HepG2 (cell line): Measurements from ENCODE around the gene TMEM184B. TPM values are rescaled to one million over a fixed set of nuclear protein-coding genes. Genes with fewer than 3 reads are reported as not detected.

Source experiments
- CHCHD3 ChIP-seq: sonication (generic); formaldehyde crosslinking; IDR thresholded peaks from 2 replicates; pipeline ENCODE4 v1.8.0; 2022; ENCODE audit warnings: mild to moderate bottlenecking, missing genetic modification reagents, moderate library complexity
- EHMT2 ChIP-seq: fragments of 200-600 bp; sonication (generic); IDR thresholded peaks from 2 replicates; pipeline ENCODE4 v1.7.0; 2017; ENCODE audit warnings: antibody characterized with exemption, low read depth, low read length, borderline replicate concordance
- GABPA ChIP-seq, 2 experiments: IDR thresholded peaks; 2 replicates each; pipeline ENCODE4 v1.6.1; 2011 to 2016; ENCODE audit warnings: low read depth in 2 of 2, low read length in 1 of 2, missing biosample characterization in 1 of 2, missing genetic modification characterization in 1 of 2
- KLF16 ChIP-seq, 2 experiments: sonication (generic) in 1 of 2; formaldehyde crosslinking in 1 of 2; IDR thresholded peaks; 2 replicates each; pipeline versions ENCODE4 v1.6.1 to v1.8.0; 2016 to 2023; ENCODE audit warnings: missing genetic modification reagents in 2 of 2, missing compliant biosample characterization in 1 of 2
- NCOA2 ChIP-seq: sonication (generic); formaldehyde crosslinking; IDR thresholded peaks from 2 replicates; pipeline ENCODE4 v1.8.0; 2022; ENCODE audit warnings: inconsistent platforms
- SYNCRIP ChIP-seq: fragments of 200-400 bp; formaldehyde crosslinking; IDR thresholded peaks from 2 replicates; pipeline ENCODE4 v1.6.1; 2018; ENCODE audit warnings: mild to moderate bottlenecking, low read depth, low read length; ENCODE audit not compliant: insufficient read depth
- TEAD2 ChIP-seq: sonication (generic); formaldehyde crosslinking; IDR thresholded peaks from 2 replicates; pipeline ENCODE4 v1.9.0; 2021; ENCODE audit warnings: missing genetic modification reagents
- ZEB1 ChIP-seq: IDR thresholded peaks from 2 replicates; pipeline ENCODE4 v1.6.1; 2012; ENCODE audit warnings: mild to moderate bottlenecking, low read depth, inconsistent platforms; ENCODE audit not compliant: insufficient replicate concordance
- ZMYM2 ChIP-seq: sonication (generic); formaldehyde crosslinking; IDR thresholded peaks from 2 replicates; pipeline ENCODE4 v1.8.0; 2022; ENCODE audit warnings: mild to moderate bottlenecking, missing genetic modification reagents
- ZNF335 ChIP-seq: sonication (generic); formaldehyde crosslinking; IDR thresholded peaks from 2 replicates; pipeline ENCODE4 v1.4.0; 2020; ENCODE audit warnings: missing genetic modification reagents
- ZNF773 ChIP-seq: sonication (generic); formaldehyde crosslinking; IDR thresholded peaks from 2 replicates; pipeline ENCODE4 v1.4.0; 2020; ENCODE audit warnings: missing genetic modification reagents, borderline replicate concordance
- ZNF883 ChIP-seq: sonication (generic); formaldehyde crosslinking; IDR thresholded peaks from 2 replicates; pipeline ENCODE4 v1.5.1; 2020; ENCODE audit warnings: mild to moderate bottlenecking, missing genetic modification reagents; ENCODE audit errors: not compliant biosample characterization
- polyA plus RNA-seq, 8 experiments: library from polyadenylated mRNA; depleted of rRNA in 3 of 8; stranded (reverse) in 7 of 8; unstranded in 1 of 8; fragments of >200 nt; fragmentation: Illumina TruSeq in 4 of 8; extraction: Trizol in 4 of 8; gene quantifications; 2 replicates each; pipeline versions ENCODE4 v1.2.1 to v1.2.3, GENCODE V29; 2011 to 2016; ENCODE audit warnings: low read depth in 4 of 8, missing spikeins in 1 of 8, mixed read lengths in 1 of 8; ENCODE audit not compliant: insufficient read depth in 1 of 8
- total RNA-seq, 5 experiments: library from RNA; depleted of rRNA; stranded (reverse); fragments of >200 nt; fragmentation: Illumina TruSeq; extraction: Trizol; gene quantifications; 2 replicates each; pipeline ENCODE4 v1.2.3, GENCODE V29; 2016; ENCODE audit warnings: low read depth in 1 of 5
- TF ChIP-seq, protein P1 (sequence below), 2 experiments: IDR thresholded peaks; 2 replicates each; pipeline ENCODE4 v1.6.1; 2011 to 2012; ENCODE audit warnings: low read length in 2 of 2, borderline replicate concordance in 1 of 2, low read depth in 1 of 2, mild to moderate bottlenecking in 1 of 2, moderate library complexity in 1 of 2
- TF ChIP-seq, protein P2 (sequence below): sonication (generic); formaldehyde crosslinking; IDR thresholded peaks from 2 replicates; pipeline ENCODE4 v1.8.1; 2023; ENCODE audit warnings: missing genetic modification reagents, mild to moderate bottlenecking, borderline replicate concordance
- TF ChIP-seq, protein P3 (sequence below): IDR thresholded peaks from 2 replicates; pipeline ENCODE4 v1.6.1; 2018; ENCODE audit warnings: missing genetic modification reagents, mild to moderate bottlenecking, missing compliant biosample characterization
- TF ChIP-seq, protein P4 (sequence below): sonication (generic); formaldehyde crosslinking; IDR thresholded peaks from 2 replicates; pipeline ENCODE4 v1.9.0; 2021; ENCODE audit warnings: missing genetic modification reagents, borderline replicate concordance
- TF ChIP-seq, protein P5 (sequence below): sonication (generic); formaldehyde crosslinking; IDR thresholded peaks from 2 replicates; pipeline ENCODE4 v1.4.0; 2020; ENCODE audit warnings: mild to moderate bottlenecking, missing genetic modification reagents

TMEM184B gene
- total and polyA plus RNA-seq, 2 of the 13 experiments (the other 11 are each of a cell fraction or from before 2014, with no cell fraction given), result 15.9 to 16.0 TPM

DNA sequence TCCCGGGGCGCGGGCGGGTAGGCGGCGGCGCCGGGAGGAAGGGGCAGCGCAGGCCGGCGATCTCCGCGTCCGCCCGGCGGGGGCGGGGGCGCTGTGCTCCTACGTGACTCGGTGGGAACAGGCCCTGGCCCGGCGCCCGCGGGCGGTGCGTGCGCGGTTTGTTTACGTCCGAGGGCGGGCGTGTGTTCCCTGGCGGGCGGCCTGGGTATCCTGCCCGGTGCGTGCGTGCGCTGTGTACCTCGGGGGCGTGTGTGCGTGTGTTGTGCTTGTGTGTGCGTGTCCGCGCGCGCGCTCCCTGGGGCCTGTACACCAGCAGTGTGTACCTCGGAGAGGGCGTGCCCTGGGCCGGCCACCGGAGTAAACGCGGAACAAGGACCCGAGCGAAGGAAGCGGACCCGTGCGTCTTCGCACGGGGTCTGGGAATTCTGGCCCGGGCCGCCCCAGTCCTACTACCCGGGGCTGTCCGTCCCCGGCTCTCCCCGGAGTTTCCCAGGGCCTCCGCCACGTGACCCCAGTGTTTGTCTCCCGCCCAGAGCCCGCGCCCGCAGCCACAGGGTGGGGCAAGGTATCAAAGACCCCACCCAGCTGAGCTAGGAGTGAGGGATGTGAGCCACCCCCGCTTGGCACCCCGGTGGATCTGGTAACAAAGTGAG, 70.2 kb downstream of the TMEM184B start (continued):
- TF ChIP-seq, protein P1, sequence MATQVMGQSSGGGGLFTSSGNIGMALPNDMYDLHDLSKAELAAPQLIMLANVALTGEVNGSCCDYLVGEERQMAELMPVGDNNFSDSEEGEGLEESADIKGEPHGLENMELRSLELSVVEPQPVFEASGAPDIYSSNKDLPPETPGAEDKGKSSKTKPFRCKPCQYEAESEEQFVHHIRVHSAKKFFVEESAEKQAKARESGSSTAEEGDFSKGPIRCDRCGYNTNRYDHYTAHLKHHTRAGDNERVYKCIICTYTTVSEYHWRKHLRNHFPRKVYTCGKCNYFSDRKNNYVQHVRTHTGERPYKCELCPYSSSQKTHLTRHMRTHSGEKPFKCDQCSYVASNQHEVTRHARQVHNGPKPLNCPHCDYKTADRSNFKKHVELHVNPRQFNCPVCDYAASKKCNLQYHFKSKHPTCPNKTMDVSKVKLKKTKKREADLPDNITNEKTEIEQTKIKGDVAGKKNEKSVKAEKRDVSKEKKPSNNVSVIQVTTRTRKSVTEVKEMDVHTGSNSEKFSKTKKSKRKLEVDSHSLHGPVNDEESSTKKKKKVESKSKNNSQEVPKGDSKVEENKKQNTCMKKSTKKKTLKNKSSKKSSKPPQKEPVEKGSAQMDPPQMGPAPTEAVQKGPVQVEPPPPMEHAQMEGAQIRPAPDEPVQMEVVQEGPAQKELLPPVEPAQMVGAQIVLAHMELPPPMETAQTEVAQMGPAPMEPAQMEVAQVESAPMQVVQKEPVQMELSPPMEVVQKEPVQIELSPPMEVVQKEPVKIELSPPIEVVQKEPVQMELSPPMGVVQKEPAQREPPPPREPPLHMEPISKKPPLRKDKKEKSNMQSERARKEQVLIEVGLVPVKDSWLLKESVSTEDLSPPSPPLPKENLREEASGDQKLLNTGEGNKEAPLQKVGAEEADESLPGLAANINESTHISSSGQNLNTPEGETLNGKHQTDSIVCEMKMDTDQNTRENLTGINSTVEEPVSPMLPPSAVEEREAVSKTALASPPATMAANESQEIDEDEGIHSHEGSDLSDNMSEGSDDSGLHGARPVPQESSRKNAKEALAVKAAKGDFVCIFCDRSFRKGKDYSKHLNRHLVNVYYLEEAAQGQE (IDR thresholded peaks at IDR 0.05; ENCODE audit: borderline replicate concordance in 1 of 2, low read depth in 1 of 2, low read length in 2 of 2), result no peak
- TF ChIP-seq NCOA2 (CRISPR knock-in tag) (no peak), EHMT2 (no peak), ZMYM2 (CRISPR knock-in tag) (no peak), ZNF773 (CRISPR knock-in tag) (no peak; the same call in 1 of the 2 replicates), KLF16 (CRISPR knock-in tag; IDR thresholded peaks at IDR 0.05) (no peak; a peak in 1 of 4 replicates), ZEB1 (no peak), TEAD2 (no peak), ZNF335 (CRISPR knock-in tag) (no peak), SYNCRIP (no peak), ZNF883 (no peak), CHCHD3 (peak; percentile 73; the same call in 1 of the 2 replicates), GABPA (IDR thresholded peaks at IDR 0.05; ENCODE audit: low read depth, low read length) (no peak), GABPA (CRISPR knock-in tag; IDR thresholded peaks at IDR 0.05; ENCODE audit: low read depth) (no peak)
- TF ChIP-seq, protein P2, sequence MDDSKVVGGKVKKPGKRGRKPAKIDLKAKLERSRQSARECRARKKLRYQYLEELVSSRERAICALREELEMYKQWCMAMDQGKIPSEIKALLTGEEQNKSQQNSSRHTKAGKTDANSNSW (CRISPR knock-in tag), result no peak
- TF ChIP-seq, protein P3, sequence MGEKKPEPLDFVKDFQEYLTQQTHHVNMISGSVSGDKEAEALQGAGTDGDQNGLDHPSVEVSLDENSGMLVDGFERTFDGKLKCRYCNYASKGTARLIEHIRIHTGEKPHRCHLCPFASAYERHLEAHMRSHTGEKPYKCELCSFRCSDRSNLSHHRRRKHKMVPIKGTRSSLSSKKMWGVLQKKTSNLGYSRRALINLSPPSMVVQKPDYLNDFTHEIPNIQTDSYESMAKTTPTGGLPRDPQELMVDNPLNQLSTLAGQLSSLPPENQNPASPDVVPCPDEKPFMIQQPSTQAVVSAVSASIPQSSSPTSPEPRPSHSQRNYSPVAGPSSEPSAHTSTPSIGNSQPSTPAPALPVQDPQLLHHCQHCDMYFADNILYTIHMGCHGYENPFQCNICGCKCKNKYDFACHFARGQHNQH (CRISPR knock-in tag), result no peak
- TF ChIP-seq, protein P4, sequence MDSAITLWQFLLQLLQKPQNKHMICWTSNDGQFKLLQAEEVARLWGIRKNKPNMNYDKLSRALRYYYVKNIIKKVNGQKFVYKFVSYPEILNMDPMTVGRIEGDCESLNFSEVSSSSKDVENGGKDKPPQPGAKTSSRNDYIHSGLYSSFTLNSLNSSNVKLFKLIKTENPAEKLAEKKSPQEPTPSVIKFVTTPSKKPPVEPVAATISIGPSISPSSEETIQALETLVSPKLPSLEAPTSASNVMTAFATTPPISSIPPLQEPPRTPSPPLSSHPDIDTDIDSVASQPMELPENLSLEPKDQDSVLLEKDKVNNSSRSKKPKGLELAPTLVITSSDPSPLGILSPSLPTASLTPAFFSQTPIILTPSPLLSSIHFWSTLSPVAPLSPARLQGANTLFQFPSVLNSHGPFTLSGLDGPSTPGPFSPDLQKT (CRISPR knock-in tag), result no peak
- TF ChIP-seq, protein P5, sequence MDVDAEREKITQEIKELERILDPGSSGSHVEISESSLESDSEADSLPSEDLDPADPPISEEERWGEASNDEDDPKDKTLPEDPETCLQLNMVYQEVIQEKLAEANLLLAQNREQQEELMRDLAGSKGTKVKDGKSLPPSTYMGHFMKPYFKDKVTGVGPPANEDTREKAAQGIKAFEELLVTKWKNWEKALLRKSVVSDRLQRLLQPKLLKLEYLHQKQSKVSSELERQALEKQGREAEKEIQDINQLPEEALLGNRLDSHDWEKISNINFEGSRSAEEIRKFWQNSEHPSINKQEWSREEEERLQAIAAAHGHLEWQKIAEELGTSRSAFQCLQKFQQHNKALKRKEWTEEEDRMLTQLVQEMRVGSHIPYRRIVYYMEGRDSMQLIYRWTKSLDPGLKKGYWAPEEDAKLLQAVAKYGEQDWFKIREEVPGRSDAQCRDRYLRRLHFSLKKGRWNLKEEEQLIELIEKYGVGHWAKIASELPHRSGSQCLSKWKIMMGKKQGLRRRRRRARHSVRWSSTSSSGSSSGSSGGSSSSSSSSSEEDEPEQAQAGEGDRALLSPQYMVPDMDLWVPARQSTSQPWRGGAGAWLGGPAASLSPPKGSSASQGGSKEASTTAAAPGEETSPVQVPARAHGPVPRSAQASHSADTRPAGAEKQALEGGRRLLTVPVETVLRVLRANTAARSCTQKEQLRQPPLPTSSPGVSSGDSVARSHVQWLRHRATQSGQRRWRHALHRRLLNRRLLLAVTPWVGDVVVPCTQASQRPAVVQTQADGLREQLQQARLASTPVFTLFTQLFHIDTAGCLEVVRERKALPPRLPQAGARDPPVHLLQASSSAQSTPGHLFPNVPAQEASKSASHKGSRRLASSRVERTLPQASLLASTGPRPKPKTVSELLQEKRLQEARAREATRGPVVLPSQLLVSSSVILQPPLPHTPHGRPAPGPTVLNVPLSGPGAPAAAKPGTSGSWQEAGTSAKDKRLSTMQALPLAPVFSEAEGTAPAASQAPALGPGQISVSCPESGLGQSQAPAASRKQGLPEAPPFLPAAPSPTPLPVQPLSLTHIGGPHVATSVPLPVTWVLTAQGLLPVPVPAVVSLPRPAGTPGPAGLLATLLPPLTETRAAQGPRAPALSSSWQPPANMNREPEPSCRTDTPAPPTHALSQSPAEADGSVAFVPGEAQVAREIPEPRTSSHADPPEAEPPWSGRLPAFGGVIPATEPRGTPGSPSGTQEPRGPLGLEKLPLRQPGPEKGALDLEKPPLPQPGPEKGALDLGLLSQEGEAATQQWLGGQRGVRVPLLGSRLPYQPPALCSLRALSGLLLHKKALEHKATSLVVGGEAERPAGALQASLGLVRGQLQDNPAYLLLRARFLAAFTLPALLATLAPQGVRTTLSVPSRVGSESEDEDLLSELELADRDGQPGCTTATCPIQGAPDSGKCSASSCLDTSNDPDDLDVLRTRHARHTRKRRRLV, result peak; percentile 66; the same call in 1 of the 2 replicates
